SK-N-SH treated with all-trans-retinoic acid at 6 μM for 48 hours (cell line): ENCODE results near the gene LRRC36.

Experiments used
- GLIS3 ChIP-seq: fragments of 250-450 bp; sonication (Bioruptor Pico); IDR thresholded peaks from 2 replicates; pipeline ENCODE4 v1.5.0; 2020; ENCODE audit warnings: mild to moderate bottlenecking, moderate library complexity
- RARB ChIP-seq: fragments of 250-450 bp; sonication (Bioruptor Pico); IDR thresholded peaks from 2 replicates; pipeline ENCODE4 v1.8.0; 2021; ENCODE audit warnings: mild to moderate bottlenecking, moderate library complexity
- TF ChIP-seq, protein P1 (sequence below): fragments of 250-450 bp; sonication (Bioruptor Pico); IDR thresholded peaks from 2 replicates; pipeline ENCODE4 v1.5.1; 2021; ENCODE audit warnings: mild to moderate bottlenecking, moderate library complexity
- TF ChIP-seq, protein P2 (sequence below): fragments of 250-450 bp; sonication (Bioruptor Pico); IDR thresholded peaks from 2 replicates; pipeline ENCODE4 v1.8.0; 2021; ENCODE audit warnings: low read depth, mild to moderate bottlenecking, moderate library complexity, borderline replicate concordance

DNA sequence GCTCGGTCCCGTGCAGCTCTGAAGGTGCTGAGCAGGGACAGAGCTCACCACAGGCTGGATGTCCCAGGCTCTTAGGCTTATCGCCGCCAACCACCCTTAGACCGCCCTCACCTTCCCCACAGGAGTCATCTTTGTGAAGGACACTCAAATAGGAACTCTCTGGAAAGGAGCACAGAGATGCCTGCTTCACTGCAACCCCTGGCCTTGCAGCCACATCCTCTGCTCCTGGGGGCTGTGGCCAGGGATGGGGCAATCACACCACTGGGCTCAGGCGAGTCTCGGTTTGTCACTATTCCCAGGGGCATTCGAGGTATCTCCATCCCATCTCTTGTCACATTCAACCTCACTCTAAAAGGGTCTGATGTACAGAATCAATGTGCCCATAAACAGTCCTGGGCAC lies 78.7 kb downstream of the LRRC36 start:
- TF ChIP-seq, protein P1, sequence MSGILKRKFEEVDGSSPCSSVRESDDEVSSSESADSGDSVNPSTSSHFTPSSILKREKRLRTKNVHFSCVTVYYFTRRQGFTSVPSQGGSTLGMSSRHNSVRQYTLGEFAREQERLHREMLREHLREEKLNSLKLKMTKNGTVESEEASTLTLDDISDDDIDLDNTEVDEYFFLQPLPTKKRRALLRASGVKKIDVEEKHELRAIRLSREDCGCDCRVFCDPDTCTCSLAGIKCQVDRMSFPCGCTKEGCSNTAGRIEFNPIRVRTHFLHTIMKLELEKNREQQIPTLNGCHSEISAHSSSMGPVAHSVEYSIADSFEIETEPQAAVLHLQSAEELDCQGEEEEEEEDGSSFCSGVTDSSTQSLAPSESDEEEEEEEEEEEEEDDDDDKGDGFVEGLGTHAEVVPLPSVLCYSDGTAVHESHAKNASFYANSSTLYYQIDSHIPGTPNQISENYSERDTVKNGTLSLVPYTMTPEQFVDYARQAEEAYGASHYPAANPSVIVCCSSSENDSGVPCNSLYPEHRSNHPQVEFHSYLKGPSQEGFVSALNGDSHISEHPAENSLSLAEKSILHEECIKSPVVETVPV (CRISPR knock-in tag): no peak
- TF ChIP-seq GLIS3 (CRISPR knock-in tag) (no peak), RARB (no peak)
- TF ChIP-seq, protein P2, sequence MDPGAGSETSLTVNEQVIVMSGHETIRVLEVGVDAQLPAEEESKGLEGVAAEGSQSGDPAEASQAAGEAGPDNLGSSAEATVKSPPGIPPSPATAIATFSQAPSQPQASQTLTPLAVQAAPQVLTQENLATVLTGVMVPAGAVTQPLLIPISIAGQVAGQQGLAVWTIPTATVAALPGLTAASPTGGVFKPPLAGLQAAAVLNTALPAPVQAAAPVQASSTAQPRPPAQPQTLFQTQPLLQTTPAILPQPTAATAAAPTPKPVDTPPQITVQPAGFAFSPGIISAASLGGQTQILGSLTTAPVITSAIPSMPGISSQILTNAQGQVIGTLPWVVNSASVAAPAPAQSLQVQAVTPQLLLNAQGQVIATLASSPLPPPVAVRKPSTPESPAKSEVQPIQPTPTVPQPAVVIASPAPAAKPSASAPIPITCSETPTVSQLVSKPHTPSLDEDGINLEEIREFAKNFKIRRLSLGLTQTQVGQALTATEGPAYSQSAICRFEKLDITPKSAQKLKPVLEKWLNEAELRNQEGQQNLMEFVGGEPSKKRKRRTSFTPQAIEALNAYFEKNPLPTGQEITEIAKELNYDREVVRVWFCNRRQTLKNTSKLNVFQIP (CRISPR knock-in tag): no peak
